Progenitor cell of endocrine pancreas (in vitro differentiated cells): ENCODE results near the gene KCNJ5. TPM values are rescaled to one million over a fixed set of nuclear protein-coding genes. Genes with fewer than 3 reads are reported as not detected.

Experiments
- DNase-seq: peaks from one replicate; pipeline ENCODE4 v3.0.0; 2021; ENCODE audit warnings: low spot score; ENCODE audit not compliant: unreplicated experiment
- H3K27ac Mint-ChIP-seq: 2 replicates; pipeline ENCODE4 v1.8.0; 2021; ENCODE audit warnings: mild to moderate bottlenecking, moderate library complexity, mixed read lengths
- H3K27me3 Mint-ChIP-seq: 2 replicates; pipeline ENCODE4 v1.8.0; 2021; ENCODE audit warnings: mixed read lengths
- H3K36me3 Mint-ChIP-seq: 2 replicates; pipeline ENCODE4 v1.8.0; 2022; ENCODE audit warnings: mixed read lengths; ENCODE audit not compliant: insufficient read depth
- H3K4me1 Mint-ChIP-seq: 2 replicates; pipeline ENCODE4 v1.8.0; 2021; ENCODE audit warnings: low read depth, mixed read lengths
- H3K4me3 Mint-ChIP-seq: 2 replicates; pipeline ENCODE4 v1.8.0; 2021; ENCODE audit warnings: low read depth, mild to moderate bottlenecking, moderate library complexity, mixed read lengths
- H3K9me3 Mint-ChIP-seq: 2 replicates; pipeline ENCODE4 v1.8.0; 2021; ENCODE audit warnings: low read depth, mixed read lengths
- total RNA-seq: library from RNA; stranded (reverse); gene quantifications from 2 replicates; pipeline ENCODE4 v1.2.1, GENCODE V29; 2021
- TF ChIP-seq, protein P1 (sequence below): fragments of 200-600 bp; sonication (generic); IDR thresholded peaks from one replicate; pipeline ENCODE4 v1.5.0; 2021; ENCODE audit warnings: antibody characterized with exemption, mild to moderate bottlenecking; ENCODE audit not compliant: unreplicated experiment

The KCNJ5 gene
- total RNA-seq, 1 donor from 2014 or later = 1.1 TPM

- Mint-ChIP-seq H3K4me1 (no peaks in the 10 kb centered on the region), H3K4me3 (no peak overlapping the region), H3K36me3 (no peaks in the 10 kb centered on the region), H3K27me3 (peaks cover 49% of the 10 kb centered on the region), H3K27ac (no peak overlapping the region), H3K9me3 (no peaks in the 10 kb centered on the region)
- TF ChIP-seq, protein P1, sequence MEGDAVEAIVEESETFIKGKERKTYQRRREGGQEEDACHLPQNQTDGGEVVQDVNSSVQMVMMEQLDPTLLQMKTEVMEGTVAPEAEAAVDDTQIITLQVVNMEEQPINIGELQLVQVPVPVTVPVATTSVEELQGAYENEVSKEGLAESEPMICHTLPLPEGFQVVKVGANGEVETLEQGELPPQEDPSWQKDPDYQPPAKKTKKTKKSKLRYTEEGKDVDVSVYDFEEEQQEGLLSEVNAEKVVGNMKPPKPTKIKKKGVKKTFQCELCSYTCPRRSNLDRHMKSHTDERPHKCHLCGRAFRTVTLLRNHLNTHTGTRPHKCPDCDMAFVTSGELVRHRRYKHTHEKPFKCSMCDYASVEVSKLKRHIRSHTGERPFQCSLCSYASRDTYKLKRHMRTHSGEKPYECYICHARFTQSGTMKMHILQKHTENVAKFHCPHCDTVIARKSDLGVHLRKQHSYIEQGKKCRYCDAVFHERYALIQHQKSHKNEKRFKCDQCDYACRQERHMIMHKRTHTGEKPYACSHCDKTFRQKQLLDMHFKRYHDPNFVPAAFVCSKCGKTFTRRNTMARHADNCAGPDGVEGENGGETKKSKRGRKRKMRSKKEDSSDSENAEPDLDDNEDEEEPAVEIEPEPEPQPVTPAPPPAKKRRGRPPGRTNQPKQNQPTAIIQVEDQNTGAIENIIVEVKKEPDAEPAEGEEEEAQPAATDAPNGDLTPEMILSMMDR = no peak
- no peak for DNase-seq
Measured at GRCh38 chr11:128928400-128928799, 37.2 kb downstream of the KCNJ5 start.

DNA sequence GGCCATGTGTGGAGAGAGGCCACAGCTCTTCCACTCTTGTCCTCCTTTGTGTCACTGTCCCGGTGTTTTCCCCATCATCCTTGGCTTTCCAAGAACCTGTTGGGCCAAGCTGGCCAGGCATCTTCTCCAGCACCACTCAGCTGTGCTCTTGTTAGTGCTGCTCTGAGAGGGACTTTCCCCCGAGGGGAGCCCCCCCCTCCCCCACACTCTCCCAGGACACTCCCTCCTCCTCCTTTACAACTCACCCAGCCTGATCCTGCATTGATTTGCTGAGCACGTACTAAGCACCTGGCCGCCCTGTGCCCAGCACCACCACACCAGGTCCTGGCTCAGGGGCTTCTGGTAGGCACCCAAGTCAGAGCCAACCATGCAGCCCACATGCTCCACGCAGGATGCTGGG, 38.3 kb downstream of the KCNJ5 start:
- TF ChIP-seq, protein P1 = no peak
- no peaks in the 10 kb centered on the region for H3K36me3 Mint-ChIP-seq
- DNase-seq = no peak
- H3K4me3 Mint-ChIP-seq = no peak overlapping the region
- H3K9me3 Mint-ChIP-seq = no peaks in the 10 kb centered on the region
- peaks cover 49% of the 10 kb centered on the region for H3K27me3 Mint-ChIP-seq
- H3K4me1 Mint-ChIP-seq = no peaks in the 10 kb centered on the region
- H3K27ac Mint-ChIP-seq = no peak overlapping the region

GRCh38 chr11:128929991-128930390, 38.8 kb downstream of the KCNJ5 start:
- DNase-seq = no peak
- Mint-ChIP-seq H3K27me3 (peaks cover 48% of the 10 kb centered on the region), H3K9me3 (no peaks in the 10 kb centered on the region), H3K4me3 (no peak overlapping the region), H3K36me3 (no peaks in the 10 kb centered on the region), H3K27ac (no peak overlapping the region), H3K4me1 (no peaks in the 10 kb centered on the region)
- TF ChIP-seq, protein P1 = no peak

GRCh38 chr11:128931066-128931465, 39.9 kb downstream of the KCNJ5 start:
- H3K27me3 Mint-ChIP-seq = peaks cover 41% of the 10 kb centered on the region
- TF ChIP-seq, protein P1 = no peak
- H3K4me3 Mint-ChIP-seq = no peak overlapping the region
- H3K27ac Mint-ChIP-seq = no peak overlapping the region
- no peaks in the 10 kb centered on the region for H3K4me1 Mint-ChIP-seq
- no peak for DNase-seq
- H3K36me3 Mint-ChIP-seq = no peaks in the 10 kb centered on the region
- H3K9me3 Mint-ChIP-seq = no peaks in the 10 kb centered on the region

- TF ChIP-seq, protein P1 = no peak
- Mint-ChIP-seq H3K27me3 (peaks cover 35% of the 10 kb centered on the region), H3K36me3 (no peaks in the 10 kb centered on the region), H3K27ac (no peak overlapping the region), H3K9me3 (no peaks in the 10 kb centered on the region), H3K4me1 (peaks cover 1% of the 10 kb centered on the region), H3K4me3 (no peak overlapping the region)
- DNase-seq = no peak
Measured at GRCh38 chr11:128931668-128932067, 40.5 kb downstream of the KCNJ5 start.
